GM12892 (cell line): Measurements from ENCODE around the gene FURIN.

Experiments used
- POLR2AphosphoS5 ChIP-seq: IDR thresholded peaks from 2 replicates; pipeline ENCODE4 v1.6.1; 2011; ENCODE audit warnings: low read depth, low read length, control low read depth
- TAF1 ChIP-seq: IDR thresholded peaks from 2 replicates; pipeline ENCODE4 v1.6.1; 2011; ENCODE audit warnings: low read depth, mild to moderate bottlenecking, control low read depth, low read length, borderline replicate concordance

DNA sequence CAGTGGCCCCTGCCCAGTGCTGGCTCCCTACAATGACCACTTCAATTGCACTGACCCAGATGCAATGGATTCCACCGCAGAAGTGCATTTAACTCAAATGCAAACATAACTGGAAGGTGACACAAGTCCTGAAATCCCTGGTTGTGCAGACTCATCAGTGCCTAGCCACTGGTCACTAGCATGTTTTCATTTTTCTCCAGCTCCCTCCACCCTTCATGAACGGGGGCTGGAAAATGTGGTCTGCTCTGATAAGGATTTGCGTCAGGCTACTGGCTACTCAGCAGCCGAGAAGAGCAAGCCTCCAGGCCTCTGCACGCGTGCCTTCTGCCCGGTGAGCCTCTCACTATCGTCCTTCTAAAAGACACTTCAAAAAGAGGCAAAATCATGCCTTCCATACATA is 27.4 kb upstream of the FURIN start:
- TF ChIP-seq TAF1 (no peak), POLR2AphosphoS5 (no peak)
